Peyer's patch (tissue), 4 donors: ENCODE data around the gene BRINP1. TPM values are rescaled to one million over a fixed set of nuclear protein-coding genes. Genes with fewer than 3 reads are reported as not detected.

Experiments used
- DNase-seq, 3 donors: peaks; one replicate each; pipeline ENCODE4 v3.0.0-alpha.2; 2017 to 2019
- H3K27ac ChIP-seq, 4 donors: fragments of 200-600 bp; sonication (generic); one replicate each; pipeline ENCODE4 v1.5.1; 2016 to 2019
- H3K27me3 ChIP-seq, 2 donors: fragments of 200-600 bp; sonication (generic); one replicate each; pipeline ENCODE4 v1.5.1; 2019
- H3K36me3 ChIP-seq, 3 donors: fragments of 200-600 bp; sonication (generic); one replicate each; pipeline ENCODE4 v1.5.1; 2016 to 2019
- H3K4me1 ChIP-seq, 4 donors: fragments of 200-600 bp; sonication (generic); one replicate each; pipeline ENCODE4 v1.5.1; 2016 to 2019
- H3K4me3 ChIP-seq, 4 donors: fragments of 200-600 bp; sonication (generic); 1 replicate in 3 of 4; 2 replicates in 1 of 4; pipeline ENCODE4 v1.5.1; 2016 to 2019; ENCODE audit warnings: mild to moderate bottlenecking in 1 of 4
- H3K9me3 ChIP-seq, 4 donors: fragments of 200-600 bp; sonication (generic); one replicate each; pipeline ENCODE4 v1.5.1; 2016 to 2019; ENCODE audit warnings: mild to moderate bottlenecking in 1 of 4
- POLR2A ChIP-seq, 2 donors: fragments of 450-650 bp; IDR thresholded peaks; one replicate each; pipeline ENCODE4 v1.5.1; 2017; ENCODE audit warnings: antibody characterized with exemption in 2 of 2, mild to moderate bottlenecking in 2 of 2, moderate library complexity in 2 of 2
- total RNA-seq, 4 donors: library from RNA; depleted of rRNA; stranded (reverse); fragments of >200 nt; gene quantifications; one replicate each; pipeline ENCODE4 v1.1.0, GENCODE V29; 2016
- TF ChIP-seq, protein P1 (sequence below), 6 experiments: fragments of 450-650 bp in 4 of 6; fragments of 200-600 bp in 2 of 6; sonication (generic) in 1 of 6; IDR thresholded peaks; one replicate each; pipeline ENCODE4 v1.5.1; 2017 to 2019; ENCODE audit warnings: antibody characterized with exemption in 6 of 6, mild to moderate bottlenecking in 3 of 6, moderate library complexity in 1 of 6

The BRINP1 gene
- total RNA-seq, 4 donors from 2014 or later: 0.47 TPM; not detected in 3

DNA sequence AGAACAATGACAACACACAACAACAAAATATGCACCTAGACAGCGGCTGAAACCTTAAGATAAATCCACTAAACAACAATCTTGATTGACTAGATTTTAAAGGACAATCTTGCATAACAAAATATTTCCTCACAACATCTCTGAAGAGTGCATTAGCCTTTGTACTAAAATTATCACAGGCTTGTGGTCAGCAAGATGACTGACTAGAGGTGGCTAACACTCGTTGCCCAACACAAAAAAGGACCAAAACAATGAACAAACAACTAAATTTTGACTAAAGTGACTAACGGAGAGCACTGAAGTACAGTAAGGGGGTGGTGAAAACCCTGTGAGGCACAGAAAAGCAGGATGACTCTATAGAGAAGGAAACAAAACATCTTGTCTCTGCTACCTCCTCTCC is 183.9 kb downstream of the BRINP1 start:
- no peaks in the 10 kb centered on the region for H3K9me3 ChIP-seq
- no peak for TF ChIP-seq POLR2A (IDR thresholded peaks at IDR 0.05)
- TF ChIP-seq, protein P1, sequence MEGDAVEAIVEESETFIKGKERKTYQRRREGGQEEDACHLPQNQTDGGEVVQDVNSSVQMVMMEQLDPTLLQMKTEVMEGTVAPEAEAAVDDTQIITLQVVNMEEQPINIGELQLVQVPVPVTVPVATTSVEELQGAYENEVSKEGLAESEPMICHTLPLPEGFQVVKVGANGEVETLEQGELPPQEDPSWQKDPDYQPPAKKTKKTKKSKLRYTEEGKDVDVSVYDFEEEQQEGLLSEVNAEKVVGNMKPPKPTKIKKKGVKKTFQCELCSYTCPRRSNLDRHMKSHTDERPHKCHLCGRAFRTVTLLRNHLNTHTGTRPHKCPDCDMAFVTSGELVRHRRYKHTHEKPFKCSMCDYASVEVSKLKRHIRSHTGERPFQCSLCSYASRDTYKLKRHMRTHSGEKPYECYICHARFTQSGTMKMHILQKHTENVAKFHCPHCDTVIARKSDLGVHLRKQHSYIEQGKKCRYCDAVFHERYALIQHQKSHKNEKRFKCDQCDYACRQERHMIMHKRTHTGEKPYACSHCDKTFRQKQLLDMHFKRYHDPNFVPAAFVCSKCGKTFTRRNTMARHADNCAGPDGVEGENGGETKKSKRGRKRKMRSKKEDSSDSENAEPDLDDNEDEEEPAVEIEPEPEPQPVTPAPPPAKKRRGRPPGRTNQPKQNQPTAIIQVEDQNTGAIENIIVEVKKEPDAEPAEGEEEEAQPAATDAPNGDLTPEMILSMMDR (IDR thresholded peaks at IDR 0.05): no peak

DNA sequence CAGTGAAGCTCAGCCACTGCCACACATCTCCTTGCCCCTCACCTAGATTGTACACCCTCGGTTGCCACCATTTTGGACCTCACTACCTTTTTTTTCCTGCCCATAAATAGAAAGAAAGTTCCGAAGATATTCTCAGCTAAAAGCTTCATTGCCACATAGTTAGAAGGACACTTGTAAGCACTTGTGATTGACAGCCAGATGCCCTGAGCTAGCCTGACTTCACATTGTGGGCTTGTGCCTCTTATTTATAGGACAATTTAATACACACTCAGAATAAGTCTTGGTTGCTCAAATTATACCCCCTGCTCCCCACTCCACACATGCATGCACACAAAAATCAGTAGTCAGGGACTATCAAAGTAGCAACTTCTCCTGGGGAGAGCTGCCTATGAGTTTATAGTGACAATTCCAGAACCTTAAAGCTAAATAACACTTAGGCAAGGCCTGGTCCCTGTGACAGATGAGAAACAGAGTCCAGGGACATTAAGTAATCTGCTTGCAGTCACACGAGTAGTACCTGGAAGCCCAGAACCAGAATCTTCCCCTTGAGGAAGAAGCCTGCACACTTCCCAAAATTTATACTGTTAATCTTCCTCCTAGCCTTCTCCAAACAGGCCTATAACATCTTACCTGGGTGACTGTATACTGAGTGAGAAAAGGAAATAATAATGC is 184.8 kb downstream of the BRINP1 start:
- no peaks in the 10 kb centered on the region for H3K4me1 ChIP-seq
- H3K27me3 ChIP-seq: no peaks in the 10 kb centered on the region
- H3K36me3 ChIP-seq: no peaks in the 10 kb centered on the region
- H3K4me3 ChIP-seq: no peak overlapping the region
- H3K27ac ChIP-seq: no peak overlapping the region
- no peak for DNase-seq
- no peaks in the 10 kb centered on the region for H3K9me3 ChIP-seq
- TF ChIP-seq POLR2A (IDR thresholded peaks at IDR 0.05): no peak
- TF ChIP-seq, protein P1 (IDR thresholded peaks at IDR 0.05): no peak

More for the DNA sequence above, 183.9 kb downstream of the BRINP1 start:
- Histone ChIP-seq H3K27me3 (no peaks in the 10 kb centered on the region), H3K4me1 (no peaks in the 10 kb centered on the region), H3K27ac (no peak overlapping the region), H3K4me3 (no peak overlapping the region), H3K36me3 (no peaks in the 10 kb centered on the region)
- DNase-seq: no peak

GRCh38 chr9:119181561-119181960 is 187.7 kb downstream of the BRINP1 start:
- no peak for DNase-seq
- Histone ChIP-seq H3K27ac (no peak overlapping the region), H3K9me3 (no peaks in the 10 kb centered on the region), H3K4me1 (no peaks in the 10 kb centered on the region), H3K36me3 (no peaks in the 10 kb centered on the region), H3K27me3 (no peaks in the 10 kb centered on the region), H3K4me3 (no peak overlapping the region)
- no peak for TF ChIP-seq POLR2A (IDR thresholded peaks at IDR 0.05)
- TF ChIP-seq, protein P1 (IDR thresholded peaks at IDR 0.05): no peak

GRCh38 chr9:119180897-119181296 is 188.3 kb downstream of the BRINP1 start:
- DNase-seq: no peak
- TF ChIP-seq, protein P1 (IDR thresholded peaks at IDR 0.05): no peak
- no peak for TF ChIP-seq POLR2A (IDR thresholded peaks at IDR 0.05)
- Histone ChIP-seq H3K27ac (no peak overlapping the region), H3K4me1 (no peaks in the 10 kb centered on the region), H3K9me3 (no peaks in the 10 kb centered on the region), H3K36me3 (no peaks in the 10 kb centered on the region), H3K27me3 (no peaks in the 10 kb centered on the region), H3K4me3 (no peak overlapping the region)

DNA sequence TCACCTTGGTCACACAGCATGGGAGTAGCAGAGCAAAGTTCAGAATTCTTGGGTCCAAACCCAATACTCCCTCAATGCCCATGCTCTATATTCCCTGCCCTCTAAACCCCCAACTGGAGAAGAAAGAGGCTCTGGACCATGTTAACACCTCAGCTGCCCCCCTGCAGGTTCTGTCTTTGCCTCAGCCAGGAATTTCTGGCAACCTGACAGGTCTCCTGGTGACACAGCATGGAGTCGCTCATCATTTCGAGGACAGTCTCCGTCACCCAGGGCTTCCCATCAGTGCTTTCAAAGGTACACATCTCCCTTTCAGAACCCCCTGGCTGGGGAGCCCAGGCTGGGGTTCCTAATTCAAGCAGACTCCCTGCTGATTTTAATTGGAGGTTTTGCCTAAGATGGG is 189.5 kb downstream of the BRINP1 start:
- Histone ChIP-seq H3K9me3 (no peaks in the 10 kb centered on the region), H3K4me3 (no peak overlapping the region), H3K27me3 (no peaks in the 10 kb centered on the region), H3K36me3 (no peaks in the 10 kb centered on the region), H3K4me1 (no peaks in the 10 kb centered on the region), H3K27ac (no peak overlapping the region)
- DNase-seq: no peak
- no peak for TF ChIP-seq POLR2A (IDR thresholded peaks at IDR 0.05)
- TF ChIP-seq, protein P1 (IDR thresholded peaks at IDR 0.05): no peak
